ENCODE measurements around the gene ZNG1A. TPM values are rescaled to one million over a fixed set of nuclear protein-coding genes. Genes with fewer than 3 reads are reported as not detected.
A peak's percentile ranks its signal among the peaks of the same experiment; 100 is the strongest.

Gene ZNG1A
- total and polyA plus RNA-seq, 9 of the 15 experiments (the other 6 are each of a cell fraction or from before 2014, with no cell fraction given) = 20.7 to 90.6 (median 41.7) TPM

GRCh38 chr9:221989-222776, 43.3 kb upstream of the ZNG1A start (continued):
- TF ChIP-seq MXD1 (CRISPR knock-in tag; IDR thresholded peaks at IDR 0.05; ENCODE audit: borderline replicate concordance, poor library complexity, severe bottlenecking) (no peak), HMBOX1 (IDR thresholded peaks at IDR 0.05) (0 out of 2 replicates have a peak, but pooled peaks have one; percentile 14), PYGO2 (tag; IDR thresholded peaks at IDR 0.05) (no peak), TSHZ1 (CRISPR knock-in tag; IDR thresholded peaks at IDR 0.05) (no peak), ZNF695 (CRISPR knock-in tag; IDR thresholded peaks at IDR 0.05) (no peak), ZNF764 (CRISPR knock-in tag; IDR thresholded peaks at IDR 0.05; ENCODE audit: low read depth) (no peak), SRSF1 (IDR thresholded peaks at IDR 0.05; ENCODE audit: low read depth, low read length) (no peak), POLR3A (IDR thresholded peaks at IDR 0.05; ENCODE audit: borderline replicate concordance, extremely low read depth, insufficient read depth, insufficient read length) (no peak), RAD51 (IDR thresholded peaks at IDR 0.05; ENCODE audit: borderline replicate concordance, low read depth) (no peak), MECOM (CRISPR knock-in tag; IDR thresholded peaks at IDR 0.05) (no peak), MAFK (IDR thresholded peaks at IDR 0.05; ENCODE audit: low read length) (no peak), MTF1 (CRISPR knock-in tag; IDR thresholded peaks at IDR 0.05; ENCODE audit: borderline replicate concordance) (no peak), LCOR (CRISPR knock-in tag; IDR thresholded peaks at IDR 0.05) (no peak), NFIX (CRISPR knock-in tag; IDR thresholded peaks at IDR 0.05; ENCODE audit: low read depth) (no peak), RBBP5 (IDR thresholded peaks at IDR 0.05; ENCODE audit: borderline replicate concordance, insufficient read depth, low read length, poor library complexity, severe bottlenecking) (no peak), ZNF644 (tag; IDR thresholded peaks at IDR 0.05; ENCODE audit: low read depth) (no peak), ZNF121 (CRISPR knock-in tag; conservative IDR thresholded peaks at IDR 0.05) (no peak), SLC30A9 (CRISPR knock-in tag; IDR thresholded peaks at IDR 0.05) (no peak), CXXC5 (CRISPR knock-in tag; IDR thresholded peaks at IDR 0.05) (no peak), TRIM24 (IDR thresholded peaks at IDR 0.05) (no peak), YBX1 (IDR thresholded peaks at IDR 0.05) (no peak), CBX2 (IDR thresholded peaks at IDR 0.05; ENCODE audit: insufficient read depth, low read length, poor library complexity, severe bottlenecking) (no peak), ID3 (CRISPR knock-in tag; IDR thresholded peaks at IDR 0.05) (no peak), ID3 (tag; IDR thresholded peaks at IDR 0.05) (no peak)
